RWPE1 (cell line): ENCODE data around the gene ZFP92.

ENCODE experiments used
- CTCF ChIA-PET: fragments of 350-600 bp; sonication (Branson Sonifier 250); formaldehyde crosslinking; extraction: SDS; loops from one replicate; lab custom pipeline; 2021; lab: Yijun Ruan, JAX
- POLR2A ChIA-PET: fragments of 400-600 bp; formaldehyde crosslinking; extraction: SDS; loops from one replicate; lab custom pipeline; 2020; ENCODE audit warnings: antibody characterized with exemption; ENCODE audit not compliant: low non-redundant PET; lab: Yijun Ruan, JAX
- DNase-seq: peaks from one replicate; pipeline ENCODE4 v3.0.0; 2012; ENCODE audit warnings: low spot score
- H3K27ac ChIP-seq: fragments of 450-650 bp; 2 replicates; pipeline ENCODE4 v1.5.1; 2017
- TF ChIP-seq, protein P1 (sequence below): fragments of 450-650 bp; conservative IDR thresholded peaks from 2 replicates; pipeline ENCODE4 v1.5.1; 2017; ENCODE audit warnings: low read depth, mild to moderate bottlenecking

The ZFP92 gene

DNA sequence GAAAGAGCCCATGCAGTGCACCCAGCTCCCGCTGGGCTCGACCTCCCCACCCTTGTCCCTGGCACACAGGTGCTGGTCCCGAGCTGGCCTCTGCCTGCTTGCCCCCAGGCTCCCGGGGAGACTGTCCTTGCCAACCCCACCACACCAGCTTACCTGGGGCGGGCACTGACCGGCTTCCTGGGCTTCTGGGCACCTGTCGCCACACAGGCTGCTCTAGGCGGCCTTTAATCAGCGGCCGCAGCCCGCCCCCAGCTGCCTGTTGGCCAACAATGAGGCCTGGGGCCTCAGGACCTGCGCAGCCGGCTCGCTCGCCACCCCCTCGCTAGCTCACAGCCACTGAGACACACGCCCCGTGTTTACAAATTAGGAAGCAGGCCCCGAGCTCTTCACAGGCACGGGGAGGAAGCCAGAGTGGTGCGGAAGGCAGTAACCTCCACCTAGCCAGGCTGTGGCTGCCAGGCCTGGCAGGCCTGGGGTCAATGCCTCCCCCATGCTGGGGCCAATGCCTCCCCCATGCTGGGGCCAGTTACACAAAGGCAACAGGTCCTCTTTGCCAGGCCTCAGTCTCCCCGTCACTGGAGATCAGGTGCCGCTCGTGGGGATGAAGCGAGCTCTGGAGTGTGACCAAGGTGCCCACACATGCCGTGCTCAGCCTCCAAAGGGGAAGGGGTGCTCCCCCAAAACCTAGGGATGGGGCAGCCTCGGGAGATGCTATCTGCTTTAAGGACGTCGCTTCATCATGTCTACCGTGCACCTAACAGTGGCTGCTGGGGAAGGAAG lies 34.8 kb downstream of the ZFP92 start, which contains the start of gene TREX2:
Gene TREX2 (minus strand): TSS at position 201 of the 780 bp plus-strand sequence. CDS start 626 bp downstream, outside the sequence.
- POLR2A ChIA-PET, result no interaction called here
- no peak for DNase-seq
- CTCF ChIA-PET, result interaction anchor here (0.8 to 1.1 kb wide), 2 partner anchors 15 to 61 kb away, joined by 3 read pairs; no protein-coding TSS in a partner anchor

DNA sequence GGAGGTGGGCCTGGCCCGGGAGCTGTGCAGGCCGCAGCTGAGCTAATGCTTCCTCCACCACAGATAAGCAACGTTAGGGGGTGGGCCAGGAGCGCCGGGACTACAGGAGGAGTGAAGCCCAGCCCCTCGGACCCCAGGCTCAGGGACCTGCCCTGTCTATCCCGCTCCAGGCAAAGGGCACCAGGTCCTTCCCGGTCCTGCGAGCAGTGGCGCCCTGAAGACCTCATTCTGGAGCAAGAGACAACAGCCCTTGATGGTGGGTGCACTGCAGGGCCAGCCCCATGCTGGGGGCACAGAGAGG lies 35.3 kb downstream of the ZFP92 start:
- CTCF ChIA-PET, result no interaction called here
- no peak for DNase-seq
- H3K27ac ChIP-seq, result no peak overlapping the region
- TF ChIP-seq, protein P1, sequence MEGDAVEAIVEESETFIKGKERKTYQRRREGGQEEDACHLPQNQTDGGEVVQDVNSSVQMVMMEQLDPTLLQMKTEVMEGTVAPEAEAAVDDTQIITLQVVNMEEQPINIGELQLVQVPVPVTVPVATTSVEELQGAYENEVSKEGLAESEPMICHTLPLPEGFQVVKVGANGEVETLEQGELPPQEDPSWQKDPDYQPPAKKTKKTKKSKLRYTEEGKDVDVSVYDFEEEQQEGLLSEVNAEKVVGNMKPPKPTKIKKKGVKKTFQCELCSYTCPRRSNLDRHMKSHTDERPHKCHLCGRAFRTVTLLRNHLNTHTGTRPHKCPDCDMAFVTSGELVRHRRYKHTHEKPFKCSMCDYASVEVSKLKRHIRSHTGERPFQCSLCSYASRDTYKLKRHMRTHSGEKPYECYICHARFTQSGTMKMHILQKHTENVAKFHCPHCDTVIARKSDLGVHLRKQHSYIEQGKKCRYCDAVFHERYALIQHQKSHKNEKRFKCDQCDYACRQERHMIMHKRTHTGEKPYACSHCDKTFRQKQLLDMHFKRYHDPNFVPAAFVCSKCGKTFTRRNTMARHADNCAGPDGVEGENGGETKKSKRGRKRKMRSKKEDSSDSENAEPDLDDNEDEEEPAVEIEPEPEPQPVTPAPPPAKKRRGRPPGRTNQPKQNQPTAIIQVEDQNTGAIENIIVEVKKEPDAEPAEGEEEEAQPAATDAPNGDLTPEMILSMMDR, result no peak
- POLR2A ChIA-PET, result no interaction called here

More for the DNA sequence above, 34.8 kb downstream of the ZFP92 start, which contains the start of gene TREX2:
- TF ChIP-seq, protein P1, result no peak
- H3K27ac ChIP-seq, result no peak within 1 kb of the TSS

DNA sequence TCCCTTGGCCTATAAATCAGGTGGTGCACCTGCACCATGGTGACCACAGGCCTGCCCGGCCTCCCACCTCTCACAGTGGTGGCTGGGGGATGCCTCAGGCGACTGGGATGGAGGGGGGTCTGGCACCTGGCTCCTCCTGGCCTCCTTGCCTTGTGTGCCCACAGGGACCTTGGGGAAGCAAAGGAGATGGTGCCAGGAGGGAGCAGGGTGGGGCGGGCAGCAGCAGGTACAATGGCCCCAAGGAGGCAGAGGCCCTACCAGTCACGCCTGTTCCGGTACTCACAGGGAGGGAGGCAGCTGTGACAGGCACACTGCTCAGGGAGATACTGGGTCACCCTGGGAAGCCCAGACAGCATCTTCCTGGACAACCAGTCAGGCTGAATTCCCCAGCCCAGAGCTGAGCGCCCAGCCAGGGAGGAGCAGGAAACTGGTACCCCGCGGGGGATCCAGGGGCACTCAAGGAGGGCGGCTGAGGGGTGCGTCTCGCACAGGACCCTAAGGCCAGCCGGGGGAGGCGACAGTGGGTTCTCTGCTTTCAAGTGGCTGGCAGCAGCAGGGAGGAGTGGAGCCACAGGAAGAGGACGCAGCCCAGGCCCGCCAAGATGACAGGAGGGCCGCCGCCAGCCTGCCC lies 35.8 kb downstream of the ZFP92 start:
- H3K27ac ChIP-seq, result no peak overlapping the region
- POLR2A ChIA-PET, result no interaction called here
- CTCF ChIA-PET, result no interaction called here
- TF ChIP-seq, protein P1, result no peak
- no peak for DNase-seq

DNA sequence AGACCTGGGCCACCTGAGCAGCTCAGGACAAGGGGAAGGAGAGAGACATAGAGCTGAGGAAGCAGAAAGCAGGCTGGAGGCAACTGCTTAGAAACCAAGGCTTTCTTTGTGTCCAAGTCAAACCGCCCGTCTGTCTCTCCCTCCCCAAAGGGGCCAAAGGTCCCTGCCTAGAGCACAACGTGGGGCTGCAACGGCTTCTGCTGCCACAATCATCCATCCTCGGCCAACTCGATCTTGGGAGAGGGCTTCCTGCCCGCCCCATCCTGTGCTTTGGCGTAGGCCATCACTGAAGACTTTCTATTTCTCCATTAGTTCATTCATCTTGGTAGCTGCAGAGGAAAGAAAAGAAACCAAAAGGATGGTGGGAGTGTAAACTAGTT lies 36.3 kb downstream of the ZFP92 start:
- DNase-seq, result no peak
- POLR2A ChIA-PET, result no interaction called here
- TF ChIP-seq, protein P1, result no peak
- CTCF ChIA-PET, result no interaction called here
- no peak overlapping the region for H3K27ac ChIP-seq

DNA sequence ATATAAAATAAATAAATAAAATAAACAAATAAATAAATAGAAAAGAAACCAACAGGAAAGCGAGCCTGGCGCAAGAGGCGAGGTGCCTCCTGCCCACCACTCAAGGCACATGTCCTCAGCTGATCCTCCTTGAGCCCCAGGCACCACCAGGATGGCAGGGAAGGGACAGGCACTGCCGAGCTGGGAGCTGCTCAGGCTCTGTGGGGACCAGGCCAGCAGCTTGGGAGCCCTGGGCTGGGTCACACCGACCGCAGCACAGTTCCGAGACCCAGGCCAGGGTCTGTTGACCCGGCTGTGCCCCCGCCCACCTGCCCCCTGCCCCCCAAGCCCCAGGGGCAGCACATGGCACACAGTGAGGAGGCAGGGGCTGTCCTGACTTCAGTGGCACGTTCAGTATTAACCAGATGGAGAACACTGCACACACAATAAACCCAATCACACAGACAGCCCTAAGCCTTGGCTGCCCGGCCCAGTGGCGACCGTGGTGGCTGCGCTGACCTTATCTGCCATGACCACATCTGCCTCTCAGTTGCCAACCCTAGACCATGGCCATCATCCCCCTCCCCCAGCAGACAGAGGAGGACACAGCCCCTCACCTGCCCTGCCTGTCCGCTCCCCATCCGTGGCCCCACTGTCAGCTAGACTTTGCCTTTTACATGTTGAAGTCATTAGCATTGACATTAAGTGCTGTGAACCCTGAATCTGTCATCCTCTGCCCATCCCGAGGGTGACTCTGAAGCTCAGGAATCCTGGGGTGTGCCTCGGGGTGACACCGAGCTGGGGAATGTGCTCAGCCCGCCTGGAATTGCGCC lies 37.5 kb downstream of the ZFP92 start:
- no peak overlapping the region for H3K27ac ChIP-seq
- ChIA-PET CTCF (interaction anchor here (0.5 kb wide), 1 partner anchor 416 kb away, joined by 3 read pairs; no protein-coding TSS in a partner anchor), POLR2A (no interaction called here)
- peak; percentile 14 for DNase-seq
- TF ChIP-seq, protein P1, result no peak
